NCI-H2081 treated with DMSO at 0.1 percent for 48 hours (cell line): Measurements from ENCODE around the gene MRPL11.
"Not testable (repeated sequence)": the region's sequence is repeated elsewhere in the genome, so short reads cannot be mapped to it uniquely, and the experiment has no call there.

Experiments
- DNase-seq: peaks from one replicate; lab custom pipeline; 2025; lab: John Stamatoyannopoulos, UW

MRPL11 gene

DNA sequence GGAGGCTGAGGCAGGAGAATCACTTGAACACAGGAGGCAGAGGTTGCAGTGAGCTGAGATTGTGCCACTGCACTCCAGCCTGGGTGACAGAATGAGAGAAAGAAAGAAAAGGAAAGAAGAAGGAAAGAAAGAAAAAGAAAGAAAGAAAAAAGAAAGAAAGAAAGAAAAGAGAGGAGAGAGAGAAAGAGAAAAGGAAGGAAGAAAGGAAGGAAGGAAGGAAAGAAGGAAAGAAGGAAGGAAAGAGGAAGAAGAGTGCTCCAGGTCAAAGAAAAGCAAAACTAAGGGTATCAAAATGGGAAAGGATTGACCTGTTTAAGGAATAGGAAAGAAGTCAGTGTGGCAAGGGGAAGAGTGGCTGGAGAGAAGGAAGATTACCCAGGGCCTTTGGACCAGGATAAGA lies 7.4 kb downstream of the MRPL11 start:
- DNase-seq: not testable (repeated sequence)

DNA sequence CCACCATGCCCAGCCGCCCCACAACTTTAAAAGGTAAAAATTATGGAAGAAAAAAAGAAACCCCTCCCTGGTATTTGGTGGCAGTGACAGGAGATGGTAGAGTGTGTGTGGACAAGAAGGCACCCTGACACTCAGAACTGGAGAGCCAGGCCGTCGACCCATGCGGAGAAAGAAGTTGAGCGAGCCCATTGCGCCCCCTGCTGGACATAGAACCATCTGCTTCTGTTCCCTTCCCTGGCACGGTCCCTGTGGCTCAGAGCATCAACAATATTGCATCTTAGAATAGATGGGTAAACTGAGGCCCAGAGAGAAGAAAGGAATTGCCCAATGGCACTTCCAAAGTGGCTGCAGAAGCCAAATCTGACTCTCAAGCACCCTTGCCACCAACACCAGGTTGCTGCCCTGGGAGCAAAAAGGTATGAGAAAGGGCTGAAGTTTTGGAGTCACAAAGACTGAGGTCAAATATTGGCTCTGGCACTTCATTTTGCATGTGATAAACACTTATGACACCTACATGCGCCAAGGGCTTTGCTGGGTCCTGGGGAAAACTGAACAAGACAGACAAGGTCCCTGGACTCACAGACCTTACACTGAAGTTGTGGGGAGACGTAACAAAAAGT lies 8.6 kb downstream of the MRPL11 start:
- DNase-seq: no peak

DNA sequence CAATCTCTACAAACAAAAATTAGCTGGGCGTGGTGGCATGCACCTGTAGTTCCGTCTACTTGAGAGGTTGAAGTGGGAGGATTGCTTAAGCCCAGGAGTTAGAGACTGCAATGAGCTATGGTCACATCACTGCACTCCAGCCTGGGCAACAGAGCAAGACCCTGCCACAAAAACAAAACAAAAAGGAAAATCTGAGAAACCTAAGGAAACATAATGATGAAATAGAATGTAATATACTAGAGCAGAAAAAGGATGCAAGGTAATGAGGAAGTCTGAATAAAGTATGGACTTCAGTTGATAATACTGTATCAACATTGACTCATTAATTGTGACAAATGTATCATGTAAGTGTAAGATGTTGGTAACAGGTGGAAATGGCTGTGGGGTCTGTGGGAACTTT lies 9.7 kb downstream of the MRPL11 start:
- DNase-seq: no peak

DNA sequence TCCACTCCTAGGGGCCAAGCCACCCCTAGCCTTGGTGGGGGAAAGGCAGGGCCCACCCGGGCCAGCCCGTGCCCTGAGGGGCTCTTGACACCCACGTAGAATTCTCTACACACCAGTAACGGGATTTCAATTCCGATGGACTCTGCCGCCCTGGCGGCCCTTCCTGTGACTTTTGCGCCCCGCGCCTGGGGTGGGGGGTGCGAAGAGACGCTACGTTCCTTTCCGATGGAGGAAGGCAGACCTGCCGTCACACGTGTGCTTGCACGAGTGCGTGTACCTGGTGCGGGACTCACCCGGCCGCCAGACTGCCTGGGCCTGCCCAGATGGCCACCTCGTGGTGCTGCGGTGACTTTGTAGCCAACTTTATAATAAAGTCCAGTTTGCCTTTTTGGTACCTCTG lies 12.3 kb downstream of the MRPL11 start:
- DNase-seq: no peak

DNA sequence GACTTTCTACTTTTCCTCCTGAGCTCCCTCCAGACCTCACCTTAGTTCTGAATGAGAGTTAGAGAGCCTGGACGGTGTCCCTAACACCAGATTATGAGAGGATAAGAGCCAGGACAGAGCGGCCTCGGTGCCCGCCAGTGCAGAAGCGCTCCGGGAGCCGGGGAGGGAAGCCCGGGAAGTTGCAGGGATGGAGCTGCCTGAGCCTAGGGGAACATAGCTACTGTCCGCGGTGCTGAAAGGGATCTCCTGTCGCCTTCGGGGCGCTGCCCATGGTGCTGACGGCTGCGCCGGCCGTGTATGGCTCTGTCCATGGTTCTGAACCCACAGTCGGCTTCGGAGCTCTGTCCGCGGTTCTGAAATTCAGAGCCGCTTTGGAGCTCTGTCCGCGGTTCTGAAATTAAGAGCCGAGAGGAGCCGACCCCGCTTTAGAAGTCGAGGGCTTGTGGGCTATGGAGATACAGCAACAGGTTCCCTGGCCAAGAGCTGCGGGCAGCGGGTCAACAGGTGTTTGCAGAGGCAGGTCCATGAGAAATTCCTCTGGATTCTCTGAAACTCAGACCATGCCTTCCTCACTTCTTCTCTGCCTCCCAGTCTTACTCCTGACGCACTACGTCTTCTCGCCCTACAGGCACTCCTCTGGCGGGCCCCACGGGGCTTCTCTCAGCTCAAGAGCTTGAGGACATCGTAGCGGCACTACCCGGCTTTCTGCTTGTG lies 17.0 kb downstream of the MRPL11 start:
- no peak for DNase-seq

DNA sequence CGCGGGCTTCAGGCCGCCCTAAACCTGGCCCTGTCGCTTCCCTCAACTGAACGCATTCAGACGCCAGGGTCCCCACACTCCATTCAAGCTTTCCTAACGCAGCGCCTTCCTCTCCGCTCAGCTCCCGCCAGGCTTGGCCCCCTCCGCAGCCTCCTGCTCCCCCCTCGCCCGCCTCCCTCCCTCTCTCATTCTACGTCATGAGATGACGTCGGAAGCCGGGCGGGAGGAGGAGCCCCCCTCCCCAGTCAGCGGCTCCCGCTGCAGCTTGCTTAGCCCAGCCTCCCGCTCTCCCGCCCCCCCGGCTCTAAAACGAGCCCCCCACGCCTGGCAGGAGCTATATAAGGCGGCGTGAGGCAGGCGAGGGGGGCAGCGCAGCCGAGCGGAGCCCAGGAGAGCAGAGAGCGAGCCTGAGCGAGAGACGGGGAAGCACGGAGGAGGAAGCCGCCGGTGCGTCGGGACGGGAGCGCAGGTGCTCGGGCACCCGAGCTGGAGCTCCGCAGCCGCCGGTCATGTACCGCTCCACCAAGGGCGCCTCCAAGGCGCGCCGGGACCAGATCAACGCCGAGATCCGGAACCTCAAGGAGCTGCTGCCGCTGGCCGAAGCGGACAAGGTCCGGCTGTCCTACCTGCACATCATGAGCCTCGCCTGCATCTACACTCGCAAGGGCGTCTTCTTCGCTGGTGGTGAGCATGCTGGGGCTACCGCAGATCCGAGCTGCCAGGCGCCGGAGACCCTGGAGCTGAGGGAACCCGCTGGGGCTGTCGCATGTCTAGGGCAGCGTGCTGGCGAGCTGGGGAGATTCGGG lies 17.8 kb downstream of the MRPL11 start, which contains the start of gene NPAS4:
Gene NPAS4 (plus strand): TSS at position 365 of the 806 bp plus-strand sequence. CDS start 145 bp downstream, at position 510.
- no peak for DNase-seq

DNA sequence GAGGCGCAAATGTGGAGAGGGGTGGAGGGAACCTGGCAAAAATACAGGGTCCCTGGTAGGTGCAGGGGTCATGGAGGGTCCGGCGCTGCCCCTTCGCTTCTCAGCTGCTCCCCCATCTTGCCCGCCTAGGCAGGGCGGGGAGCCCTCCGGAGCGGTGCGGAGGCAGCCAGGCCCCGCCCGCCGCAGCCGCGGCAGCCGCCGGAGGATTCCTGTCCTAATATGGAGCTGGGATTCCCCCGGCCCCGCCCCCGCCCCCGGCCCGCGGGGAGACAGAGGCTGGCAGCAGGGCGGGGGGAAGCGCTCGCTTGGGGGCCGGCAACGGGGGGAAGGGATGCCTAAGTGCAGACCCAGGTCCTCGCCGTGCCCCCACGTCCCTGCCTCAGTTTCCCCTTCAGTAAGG lies 18.8 kb downstream of the MRPL11 start:
- no peak for DNase-seq

DNA sequence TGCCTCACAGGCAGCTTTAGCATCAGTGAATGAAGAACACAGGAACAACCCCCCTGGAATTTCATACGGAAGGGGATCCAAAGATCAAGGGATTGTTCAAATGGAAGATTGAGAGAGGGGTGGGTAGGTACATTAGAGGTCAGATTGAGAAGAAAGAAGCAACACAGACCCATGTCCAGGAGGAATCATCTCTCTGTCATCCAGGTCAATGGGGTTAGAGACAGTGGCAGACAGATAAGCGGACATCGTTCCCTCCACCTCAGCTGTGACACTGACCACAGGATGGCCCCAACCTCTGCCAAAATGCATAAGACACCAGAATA lies 19.7 kb downstream of the MRPL11 start:
- no peak for DNase-seq

DNA sequence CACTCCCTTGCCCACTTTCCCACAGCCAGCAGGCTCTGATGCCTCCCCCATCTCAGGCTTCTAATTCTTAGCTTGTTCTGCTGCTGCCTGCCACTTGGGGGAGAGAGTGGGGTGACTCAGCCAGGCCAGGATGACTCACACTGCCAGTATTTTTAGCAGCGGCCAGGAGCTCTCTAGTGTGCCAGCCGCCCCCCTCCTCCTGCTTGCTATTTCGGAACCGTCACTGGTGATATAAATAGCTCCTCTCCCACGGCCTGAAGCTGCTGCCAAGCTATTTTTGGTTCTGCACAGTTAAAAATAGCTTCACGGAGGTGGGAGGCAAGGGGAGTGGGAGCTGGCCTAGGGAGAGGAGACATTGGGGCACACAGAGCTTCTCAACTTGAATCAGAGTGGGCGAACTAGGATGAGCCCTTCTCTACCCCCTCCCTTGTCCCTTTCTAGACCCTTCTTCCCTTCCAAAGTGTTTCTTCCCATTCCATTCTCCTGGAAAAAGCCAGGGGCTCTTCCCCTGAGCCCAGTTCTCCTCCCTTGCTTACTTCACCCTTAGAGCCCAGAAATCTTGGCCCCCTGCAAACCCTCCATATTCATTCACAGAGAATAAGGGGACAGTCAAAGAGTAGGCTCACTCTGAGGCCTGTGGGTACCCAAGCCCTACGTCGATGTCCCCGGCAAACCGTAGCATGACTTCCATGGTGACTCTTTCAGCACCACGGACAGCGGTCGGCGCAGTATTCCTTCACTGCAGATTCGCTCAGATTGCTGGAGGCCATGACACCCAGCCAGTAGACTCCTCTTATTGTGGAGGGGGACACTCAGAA lies 20.3 kb downstream of the MRPL11 start:
- no peak for DNase-seq

DNA sequence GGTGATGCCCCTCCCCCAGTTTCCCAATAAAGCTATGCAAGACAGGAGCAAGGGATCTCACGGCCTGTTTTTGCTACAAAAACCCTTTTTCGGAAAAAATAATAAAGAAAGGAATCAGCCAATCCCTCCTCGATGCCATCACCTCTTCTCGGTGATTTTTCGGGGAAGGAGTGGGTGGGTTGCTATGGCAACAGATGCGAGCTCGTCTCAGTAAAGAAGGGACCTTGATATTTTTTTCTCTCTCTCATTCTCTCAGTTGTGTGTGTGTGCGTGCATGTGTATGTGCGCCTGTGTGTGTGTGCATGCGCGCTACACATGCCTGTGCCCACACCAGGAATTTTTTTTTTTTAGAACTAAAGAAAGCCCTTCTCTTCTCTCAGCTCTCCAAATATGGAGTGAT lies 21.6 kb downstream of the MRPL11 start:
- DNase-seq: no peak

DNA sequence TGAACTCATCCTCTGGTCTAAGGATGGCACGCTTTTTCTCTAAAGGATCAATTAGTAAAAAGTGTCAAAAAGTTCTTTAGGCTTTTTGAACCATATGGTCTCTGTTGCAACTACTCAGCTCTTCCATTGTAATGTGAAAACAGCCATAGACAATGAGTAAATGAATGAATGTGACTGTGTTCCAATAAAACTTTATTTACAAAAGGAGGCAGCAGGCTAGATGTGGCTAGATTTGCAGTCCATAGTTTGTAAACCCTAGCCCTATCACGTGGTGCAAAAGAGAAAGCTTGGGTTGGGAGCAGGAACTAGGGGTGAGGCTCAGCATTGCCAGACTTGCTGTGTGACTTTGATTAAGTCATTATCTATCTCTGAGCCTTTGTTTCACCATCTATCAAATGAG lies 23.2 kb downstream of the MRPL11 start:
- no peak for DNase-seq

DNA sequence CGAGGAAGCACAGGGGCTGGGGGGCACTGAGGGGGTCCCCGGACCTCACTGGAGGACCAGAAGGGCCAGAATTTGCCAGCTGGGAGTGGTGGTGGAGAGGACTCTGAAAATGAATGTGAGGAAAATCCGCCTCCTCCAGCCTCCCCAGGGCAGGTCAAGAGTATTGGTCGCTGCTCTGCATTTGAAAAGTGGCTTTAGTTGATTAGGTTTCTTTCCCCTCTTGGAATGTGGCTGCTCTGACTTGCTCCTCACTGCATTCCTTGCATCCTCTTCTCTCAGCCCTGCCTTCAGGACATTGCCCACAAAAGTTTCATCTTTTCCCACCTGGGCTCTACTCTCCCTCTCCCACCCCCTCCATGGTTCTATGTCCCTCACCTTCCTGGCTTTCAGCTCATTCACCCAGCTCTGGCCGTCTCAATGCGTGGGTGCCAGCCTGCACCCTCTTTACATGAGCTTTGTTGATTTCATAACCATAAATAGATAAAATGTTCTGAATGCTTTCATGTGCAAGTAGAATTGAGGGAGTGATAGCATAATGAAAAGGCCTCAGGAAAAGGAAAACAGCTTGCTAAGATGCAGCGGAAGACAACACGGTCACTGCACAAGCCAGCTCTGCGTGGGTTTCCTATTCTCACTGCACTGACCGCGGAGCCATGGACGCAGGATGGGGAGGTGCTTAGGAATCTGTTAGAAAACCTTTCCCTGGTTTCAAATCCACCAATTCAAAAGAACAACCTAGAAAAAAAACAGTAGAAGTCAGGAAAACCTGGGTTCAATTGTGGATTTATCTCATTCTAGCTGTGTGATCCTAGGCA lies 24.3 kb downstream of the MRPL11 start:
- DNase-seq: no peak

DNA sequence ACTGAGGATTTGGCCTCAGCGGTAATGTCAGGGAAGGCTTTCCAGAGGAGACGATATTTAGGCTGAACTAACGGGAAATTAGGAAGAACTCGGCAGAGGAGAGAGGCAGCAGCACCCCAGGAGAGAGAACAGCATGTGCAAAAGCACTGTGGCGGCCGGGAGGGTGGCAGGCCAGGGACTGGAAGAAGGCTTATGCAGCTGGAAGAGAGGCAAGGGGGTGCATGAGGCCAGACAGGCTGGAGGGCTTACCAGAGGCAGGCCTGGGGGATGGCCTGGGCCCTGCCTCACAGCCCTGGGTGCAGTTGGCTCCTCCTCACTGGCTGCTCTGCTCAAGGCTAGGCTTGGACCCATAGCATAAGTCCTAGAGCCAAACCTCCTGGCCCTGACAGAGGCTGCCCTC lies 25.5 kb downstream of the MRPL11 start:
- DNase-seq: no peak

DNA sequence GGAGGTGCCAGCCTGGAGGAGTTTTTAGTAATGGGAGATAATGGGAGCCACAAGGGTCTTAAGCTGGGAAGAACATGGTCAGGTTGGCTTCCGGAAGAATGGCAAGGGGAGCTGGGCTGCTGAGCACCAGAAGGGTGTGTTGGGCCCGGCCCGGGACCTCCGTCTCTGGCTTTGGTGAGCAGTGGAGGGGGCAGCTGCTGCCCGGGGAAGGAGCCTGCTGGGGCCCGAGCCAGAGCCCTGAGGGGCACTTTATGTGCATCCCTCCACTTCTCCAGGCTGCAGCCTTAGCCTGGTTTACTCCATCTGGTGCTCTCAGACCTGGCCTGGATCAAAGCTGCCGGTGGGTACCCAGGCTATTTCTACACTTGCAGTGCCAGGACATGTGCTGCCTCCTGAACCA lies 26.5 kb downstream of the MRPL11 start:
- no peak for DNase-seq

DNA sequence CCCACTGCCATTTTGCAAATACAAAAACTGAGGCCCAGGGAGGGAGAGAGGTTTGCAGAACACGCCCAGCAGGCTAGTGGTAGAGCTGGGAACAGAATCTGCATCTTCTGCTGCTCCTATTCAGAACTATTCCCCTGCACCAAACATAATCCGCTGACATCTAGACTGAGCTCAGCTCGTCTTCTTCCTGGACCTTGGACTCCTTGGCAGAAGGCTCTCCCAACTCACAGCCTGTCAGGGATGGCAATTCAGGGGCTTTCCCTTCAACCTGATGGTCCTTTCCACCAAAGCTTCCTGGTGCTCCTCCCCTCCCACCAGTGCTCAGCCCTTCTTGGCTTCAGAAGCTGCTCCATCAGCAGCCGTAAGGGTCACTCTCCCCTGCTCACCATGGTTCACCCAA lies 27.3 kb downstream of the MRPL11 start:
- no peak for DNase-seq

DNA sequence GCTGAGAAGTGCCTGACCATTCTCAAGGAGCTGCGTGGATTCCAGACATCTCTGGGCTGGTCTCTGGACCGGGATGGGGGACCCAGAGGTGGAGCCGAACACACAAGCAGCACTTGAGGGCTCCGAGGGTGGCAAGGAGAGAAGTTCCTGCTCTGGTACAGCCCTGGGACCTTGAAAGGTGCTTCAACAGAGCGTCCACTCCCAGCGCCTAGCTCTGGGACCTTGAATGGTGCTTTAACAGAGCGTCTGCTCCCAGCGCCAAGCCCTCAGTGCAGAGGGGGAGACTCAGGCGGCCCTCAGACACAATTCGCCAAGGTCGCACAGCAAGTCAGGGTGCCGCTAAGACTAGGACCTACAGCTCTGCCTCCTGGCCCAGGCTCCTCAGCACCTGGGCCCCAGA lies 28.5 kb downstream of the MRPL11 start:
- DNase-seq: no peak

DNA sequence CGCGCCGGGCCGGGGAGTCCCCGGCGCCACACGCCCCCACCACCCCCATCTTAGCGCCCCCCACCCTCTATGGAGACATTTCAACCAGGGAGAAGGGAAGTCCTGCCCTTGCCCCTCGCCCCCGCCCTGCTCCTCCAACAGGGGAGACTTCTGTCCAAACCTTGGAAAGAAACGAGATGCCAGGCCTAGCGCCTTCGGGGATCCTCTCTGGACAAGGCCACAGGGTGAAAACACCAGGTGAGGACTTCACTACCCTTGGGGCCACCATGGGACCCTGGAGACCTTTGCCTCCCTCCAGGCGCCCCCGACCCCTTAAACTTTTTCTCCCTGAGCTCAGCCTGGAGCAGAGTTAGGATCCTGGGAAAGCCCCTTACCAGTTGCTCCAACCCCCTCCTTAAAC lies 29.4 kb downstream of the MRPL11 start:
- DNase-seq: no peak

DNA sequence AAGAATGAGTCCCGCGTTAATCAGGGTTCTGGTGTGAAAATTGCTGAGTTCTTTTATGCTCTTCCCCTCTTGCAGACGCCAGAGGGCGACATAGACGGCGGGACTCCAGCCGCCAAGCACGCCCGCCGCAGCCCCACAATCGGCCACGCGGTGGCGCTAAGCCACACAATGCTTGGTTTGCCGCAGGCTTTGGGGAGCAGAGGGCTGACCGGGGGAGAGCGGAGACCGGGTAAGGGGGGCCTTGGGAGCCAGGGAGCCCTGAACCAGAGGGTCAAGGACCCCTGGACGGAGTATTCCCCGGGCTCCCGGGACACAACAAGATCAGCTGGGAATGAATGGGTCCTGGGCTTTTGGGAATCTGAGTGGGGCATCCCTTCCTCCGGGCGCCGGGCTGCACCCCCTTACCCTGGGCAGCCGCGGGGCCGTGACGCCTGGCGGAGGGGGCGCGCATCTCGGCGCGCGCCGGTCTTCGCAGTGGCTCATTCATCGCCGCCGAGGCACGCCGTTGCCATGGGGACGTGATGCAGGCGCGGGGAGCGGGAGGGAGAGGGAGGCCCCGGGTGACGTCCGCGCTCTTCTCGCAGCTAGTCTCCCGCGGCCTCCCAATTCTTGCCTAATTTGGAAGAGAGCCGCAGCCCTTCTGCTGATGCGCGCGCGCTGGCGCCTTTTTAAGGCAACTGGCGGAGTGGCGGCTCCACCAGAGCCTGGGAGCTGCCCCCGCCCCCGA lies 30.0 kb downstream of the MRPL11 start:
- DNase-seq: peak; percentile 34

DNA sequence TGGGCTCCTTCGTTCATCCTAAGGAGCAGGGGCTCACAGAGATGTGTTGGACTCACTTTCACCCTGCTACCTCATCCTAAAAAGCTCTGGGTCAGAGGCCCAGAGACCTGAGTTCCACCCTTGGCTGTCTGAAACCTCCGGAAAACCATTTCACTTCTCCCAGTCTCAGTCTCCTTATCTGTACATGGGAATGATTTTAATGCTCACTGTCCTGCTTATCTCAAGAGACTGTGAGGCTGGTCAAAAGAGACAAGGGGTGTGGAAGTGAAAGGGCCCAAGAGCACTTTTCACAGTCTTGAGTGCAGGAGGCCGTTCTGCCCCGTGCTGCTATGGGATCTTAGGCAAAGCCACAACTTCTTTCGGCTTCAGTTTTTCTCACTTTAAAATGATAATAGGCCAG lies 31.0 kb downstream of the MRPL11 start:
- no peak for DNase-seq

DNA sequence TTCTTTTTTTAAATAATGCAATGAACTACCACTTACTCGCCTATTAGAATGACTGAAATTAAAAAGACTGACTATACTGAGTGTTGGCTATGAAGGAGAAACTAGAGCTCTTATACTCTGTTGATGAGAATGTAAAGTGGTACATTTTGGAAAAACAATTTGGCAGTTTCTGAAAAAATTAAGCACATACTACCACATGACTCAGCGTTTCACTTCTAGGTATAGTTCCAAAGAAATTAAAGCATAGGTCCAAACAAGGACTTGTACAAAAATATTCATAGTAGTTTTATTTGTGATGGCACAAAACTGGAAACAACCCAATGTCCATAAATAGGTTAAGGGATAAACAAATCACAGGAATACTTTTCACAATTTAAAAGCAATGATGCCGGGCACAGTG lies 44.7 kb downstream of the MRPL11 start:
- DNase-seq: no peak

DNA sequence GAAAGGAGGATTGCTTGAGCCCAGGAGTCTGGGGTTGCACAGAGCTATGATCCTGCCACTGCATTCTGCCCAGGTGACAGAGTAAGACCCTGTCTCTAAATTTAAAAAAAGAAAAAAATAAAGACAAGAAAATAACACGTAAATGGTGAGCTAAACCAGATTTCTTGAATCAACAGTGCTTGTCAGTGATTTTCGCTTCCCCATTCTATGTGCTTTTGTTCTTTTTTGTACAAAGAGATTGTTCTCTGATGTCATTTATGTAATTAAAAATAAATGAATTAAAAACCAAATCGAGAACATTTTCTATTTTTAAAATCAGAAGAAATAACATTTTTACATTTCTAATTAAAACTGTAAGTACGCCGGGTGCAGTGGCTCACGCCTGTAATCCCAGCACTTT lies 47.3 kb downstream of the MRPL11 start:
- DNase-seq: no peak
